NB4 (cell line): ENCODE data around the gene TMPRSS6.

Experiments
- POLR2A ChIP-seq: IDR thresholded peaks from 2 replicates; pipeline ENCODE4 v1.6.1; 2011; ENCODE audit warnings: mild to moderate bottlenecking; ENCODE audit not compliant: insufficient read length; ENCODE audit errors: extremely low read depth
- TF ChIP-seq, protein P1 (sequence below): IDR thresholded peaks from one replicate; pipeline ENCODE4 v1.5.1; 2012; ENCODE audit warnings: low read depth, low read length

DNA sequence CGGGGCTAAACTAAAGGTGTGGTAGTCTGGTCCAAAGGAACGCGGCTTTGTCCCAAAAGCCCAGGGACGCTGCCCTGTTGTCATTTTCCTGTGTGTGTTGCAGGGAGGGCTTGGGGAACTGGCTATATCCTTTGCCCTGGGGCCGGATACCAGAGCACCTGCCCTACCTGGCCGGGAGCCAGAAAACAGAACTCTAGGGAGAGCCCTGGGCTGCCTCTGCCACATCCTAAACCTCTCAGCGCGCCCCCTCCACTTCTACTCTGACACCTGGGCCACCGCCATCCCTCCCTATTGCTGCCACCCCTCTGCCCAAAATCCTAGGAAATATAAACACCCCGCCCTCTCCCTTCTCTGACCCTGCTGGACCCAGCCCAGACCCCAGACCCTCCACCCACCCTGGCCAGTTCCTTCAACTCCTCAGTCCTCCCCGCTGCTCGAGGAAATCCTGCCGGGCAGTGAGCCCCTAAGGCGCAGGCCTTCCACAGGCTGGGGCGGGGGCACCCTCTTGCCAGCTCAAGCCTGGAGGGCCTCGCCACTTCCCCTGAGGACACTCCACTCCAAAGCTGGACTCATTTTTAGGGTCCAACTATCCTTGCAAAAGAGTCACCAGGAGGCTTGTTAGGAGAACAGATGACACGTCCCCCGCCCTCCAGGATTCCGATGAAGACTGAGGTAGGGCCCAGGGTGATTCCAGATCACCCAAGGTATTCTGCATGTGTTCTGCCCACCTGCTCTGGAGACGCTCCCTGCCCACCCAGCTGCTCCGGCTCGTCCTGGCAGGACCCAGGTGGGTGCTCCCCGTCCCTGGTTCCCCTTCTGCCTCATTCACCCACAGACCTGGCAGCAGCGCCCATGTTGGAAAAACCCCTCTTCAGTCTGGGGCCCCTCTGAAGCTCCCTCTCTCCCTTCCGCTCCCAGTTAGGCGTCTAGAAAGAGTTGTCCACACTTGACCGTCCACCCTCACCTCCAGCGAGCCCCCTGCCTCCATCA is 45.8 kb downstream of the TMPRSS6 start:
- TF ChIP-seq, protein P1, sequence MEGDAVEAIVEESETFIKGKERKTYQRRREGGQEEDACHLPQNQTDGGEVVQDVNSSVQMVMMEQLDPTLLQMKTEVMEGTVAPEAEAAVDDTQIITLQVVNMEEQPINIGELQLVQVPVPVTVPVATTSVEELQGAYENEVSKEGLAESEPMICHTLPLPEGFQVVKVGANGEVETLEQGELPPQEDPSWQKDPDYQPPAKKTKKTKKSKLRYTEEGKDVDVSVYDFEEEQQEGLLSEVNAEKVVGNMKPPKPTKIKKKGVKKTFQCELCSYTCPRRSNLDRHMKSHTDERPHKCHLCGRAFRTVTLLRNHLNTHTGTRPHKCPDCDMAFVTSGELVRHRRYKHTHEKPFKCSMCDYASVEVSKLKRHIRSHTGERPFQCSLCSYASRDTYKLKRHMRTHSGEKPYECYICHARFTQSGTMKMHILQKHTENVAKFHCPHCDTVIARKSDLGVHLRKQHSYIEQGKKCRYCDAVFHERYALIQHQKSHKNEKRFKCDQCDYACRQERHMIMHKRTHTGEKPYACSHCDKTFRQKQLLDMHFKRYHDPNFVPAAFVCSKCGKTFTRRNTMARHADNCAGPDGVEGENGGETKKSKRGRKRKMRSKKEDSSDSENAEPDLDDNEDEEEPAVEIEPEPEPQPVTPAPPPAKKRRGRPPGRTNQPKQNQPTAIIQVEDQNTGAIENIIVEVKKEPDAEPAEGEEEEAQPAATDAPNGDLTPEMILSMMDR: no peak
- TF ChIP-seq POLR2A: no peak
